ENCODE results near the gene NCAM2.

DNA sequence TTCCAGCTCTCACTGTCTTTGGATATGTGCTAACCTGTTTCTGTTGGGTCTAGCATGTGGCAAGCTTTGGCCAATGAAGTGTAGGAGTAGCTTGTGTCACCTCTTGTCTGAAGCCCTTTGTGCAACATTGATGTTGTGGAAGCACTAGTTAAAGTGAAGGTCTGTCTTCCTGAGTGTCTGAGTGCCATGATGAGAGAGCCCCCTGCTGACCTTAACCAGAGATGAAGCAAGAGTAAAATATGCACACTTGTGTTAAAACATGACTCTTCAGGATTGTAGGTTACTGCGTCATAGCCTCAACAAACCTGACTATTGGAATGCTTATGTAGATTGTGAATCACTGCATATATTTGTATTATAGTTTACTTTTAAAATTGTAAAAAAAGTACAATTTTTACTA, 103.7 kb downstream of the NCAM2 start:
- TF ChIP-seq ZNF600 (tag by site-specific recombination; IDR thresholded peaks at IDR 0.05) (no peak), ZBTB1 (tag by site-specific recombination; IDR thresholded peaks at IDR 0.05) (no peak), ZNF132 (tag by site-specific recombination; IDR thresholded peaks at IDR 0.05; ENCODE audit: borderline replicate concordance) (no peak), REST (tag by site-specific recombination; IDR thresholded peaks at IDR 0.05) (no peak), ZNF274 (IDR thresholded peaks at IDR 0.05; ENCODE audit: low read length) (no peak), ZNF274 (tag by site-specific recombination; IDR thresholded peaks at IDR 0.05; ENCODE audit: borderline replicate concordance) (no peak), CTCF (tag by site-specific recombination; IDR thresholded peaks at IDR 0.05) (no peak), KLF9 (tag by site-specific recombination; IDR thresholded peaks at IDR 0.05; ENCODE audit: low read depth) (no peak), ZNF449 (tag by site-specific recombination; IDR thresholded peaks at IDR 0.05) (no peak), ZBTB26 (tag by site-specific recombination; optimal IDR thresholded peaks at IDR 0.05) (no peak), GLI2 (tag by site-specific recombination; IDR thresholded peaks at IDR 0.05; ENCODE audit: borderline replicate concordance, low read depth) (no peak), YY1 (tag by site-specific recombination; IDR thresholded peaks at IDR 0.05) (no peak), ZNF138 (tag by site-specific recombination; IDR thresholded peaks at IDR 0.05; ENCODE audit: borderline replicate concordance) (no peak)
